Natural killer cell (primary cell): ENCODE data around the gene SCCPDH. TPM values are rescaled to one million over a fixed set of nuclear protein-coding genes. Genes with fewer than 3 reads are reported as not detected.

Source experiments
- ATAC-seq, 3 donors: fragments of 150-1000 bp in 2 of 3; fragments of 200-7000 bp in 1 of 3; cut with Tn5 transposase; 1 replicate in 1 of 3; 2 replicates in 2 of 3; pipeline ENCODE4 v1.10.0; 2021; ENCODE audit warnings: mild to moderate bottlenecking in 2 of 3, moderate library complexity in 2 of 3
- DNase-seq, 2 donors: peaks; one replicate each; pipeline versions ENCODE4 v3.0.0 to v3.0.0-alpha.2; 2013 to 2021; ENCODE audit warnings: mixed read lengths in 1 of 2
- H3K27ac ChIP-seq: one replicate; pipeline ENCODE4 v1.5.1; 2013; ENCODE audit warnings: mild to moderate bottlenecking, low read length
- H3K27me3 ChIP-seq: one replicate; pipeline ENCODE4 v1.6.1; 2013; ENCODE audit warnings: low read length; ENCODE audit not compliant: control insufficient read depth, insufficient read depth
- H3K36me3 ChIP-seq: one replicate; pipeline ENCODE4 v1.6.1; 2013; ENCODE audit warnings: low read length; ENCODE audit not compliant: control insufficient read depth, insufficient read depth
- H3K4me1 ChIP-seq: one replicate; pipeline ENCODE4 v1.6.1; 2013; ENCODE audit warnings: low read length; ENCODE audit not compliant: control insufficient read depth, insufficient read depth
- H3K4me3 ChIP-seq: one replicate; pipeline ENCODE4 v1.5.1; 2013; ENCODE audit warnings: low read length
- H3K9me3 ChIP-seq: one replicate; pipeline ENCODE4 v1.6.1; 2013; ENCODE audit warnings: low read length; ENCODE audit not compliant: control insufficient read depth, insufficient read depth
- H3K27ac Mint-ChIP-seq, 2 donors: one replicate each; pipeline ENCODE4 v1.8.0; 2022; ENCODE audit warnings: mild to moderate bottlenecking in 2 of 2, mixed read lengths in 2 of 2, moderate library complexity in 1 of 2
- H3K27me3 Mint-ChIP-seq, 2 donors: one replicate each; pipeline ENCODE4 v1.8.0; 2022; ENCODE audit warnings: low read depth in 2 of 2, mixed read lengths in 2 of 2
- H3K36me3 Mint-ChIP-seq: one replicate; pipeline ENCODE4 v1.8.0; 2022; ENCODE audit warnings: mixed read lengths
- H3K4me1 Mint-ChIP-seq, 2 donors: one replicate each; pipeline ENCODE4 v1.8.0; 2022; ENCODE audit warnings: mixed read lengths in 2 of 2
- H3K4me3 Mint-ChIP-seq: one replicate; pipeline ENCODE4 v1.8.0; 2022; ENCODE audit warnings: mild to moderate bottlenecking, moderate library complexity, mixed read lengths
- H3K9me3 Mint-ChIP-seq, 2 donors: one replicate each; pipeline ENCODE4 v1.8.0; 2022; ENCODE audit warnings: mixed read lengths in 2 of 2
- CTCF ChIP-seq: fragments of 200-600 bp; IDR thresholded peaks from one replicate; pipeline ENCODE4 v1.8.0; 2022; ENCODE audit warnings: antibody characterized with exemption
- WGBS: methylation state at CpG from one replicate; pipeline ENCODE4 v1.1.7; 2013; ENCODE audit warnings: missing lambda C conversion rate; ENCODE audit not compliant: insufficient coverage; 5-methylcytosine and 5-hydroxymethylcytosine counted together
- intact Hi-C: fragments of 100-400 bp; cut with micrococcal nuclease; formaldehyde crosslinking; loops from one replicate; pipeline ENCODE4 v1.14.2; 2022
- total RNA-seq, 4 donors: library from RNA; stranded (reverse); fragments of 120-200 nt in 1 of 4; gene quantifications; one replicate each; pipeline versions ENCODE4 v1.2.3 to v1.2.4, GENCODE V29; 2013 to 2022

The SCCPDH gene
- total RNA-seq, 3 donors from 2014 or later (not counting 1 experiment from before 2014, with no cell fraction given), result 5.3 to 24.8 (median 9.2) TPM

DNA sequence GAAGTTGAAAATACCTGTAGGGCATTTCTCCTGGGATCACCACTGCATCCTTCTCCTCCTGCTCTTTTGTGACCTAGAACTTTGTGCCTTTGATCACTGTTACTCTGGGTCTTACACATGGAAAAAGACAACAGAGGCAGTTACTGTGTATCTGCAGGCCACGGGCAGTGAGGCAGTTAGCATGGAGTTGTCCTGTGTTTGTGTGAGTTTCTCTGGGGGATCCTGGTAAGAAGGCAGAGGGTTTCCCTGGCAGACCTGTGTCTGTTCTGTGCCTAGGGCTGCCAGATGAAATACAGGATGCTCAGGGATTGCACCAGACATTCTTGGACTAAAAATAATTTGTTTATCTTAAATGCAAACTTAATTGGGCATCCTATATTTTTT, 44.4 kb upstream of the SCCPDH start:
- no peak for ATAC-seq
- no peak for TF ChIP-seq CTCF
- no peaks in the 10 kb centered on the region for H3K27me3 Mint-ChIP-seq
- H3K4me1 Mint-ChIP-seq, result no peaks in the 10 kb centered on the region
- no peak for DNase-seq
- Histone ChIP-seq H3K27ac (no peak overlapping the region), H3K27me3 (no peaks in the 10 kb centered on the region), H3K36me3 (no peaks in the 10 kb centered on the region), H3K4me1 (no peaks in the 10 kb centered on the region), H3K4me3 (no peak overlapping the region), H3K9me3 (no peaks in the 10 kb centered on the region)
- WGBS, result 93% methylated on average over 1 of the region's 1 CpG
- no peaks in the 10 kb centered on the region for H3K9me3 Mint-ChIP-seq
- no peaks in the 10 kb centered on the region for H3K36me3 Mint-ChIP-seq
- H3K4me3 Mint-ChIP-seq, result no peak overlapping the region
- no peak overlapping the region for H3K27ac Mint-ChIP-seq
- intact Hi-C loops, result no loop called here

DNA sequence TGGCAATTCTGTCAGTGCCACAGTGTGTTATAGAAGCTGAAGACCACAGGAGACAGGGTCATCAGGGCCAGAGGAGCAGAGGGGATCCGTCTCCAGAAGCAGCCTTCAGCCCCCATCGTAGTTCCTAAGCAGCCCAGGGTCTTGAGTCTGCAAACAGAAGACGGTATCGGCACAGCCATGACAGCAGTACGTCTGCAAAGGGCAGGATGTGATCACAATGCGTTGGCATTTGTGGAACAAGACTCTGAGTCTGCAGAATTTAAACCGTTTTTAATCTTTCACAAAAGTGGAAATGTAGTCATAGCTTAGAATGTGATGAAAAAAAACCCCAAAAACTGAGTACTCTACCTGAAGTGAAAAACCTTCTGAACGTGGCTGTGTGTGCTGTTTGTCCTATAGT, 44.0 kb upstream of the SCCPDH start:
- Mint-ChIP-seq H3K4me1 (no peaks in the 10 kb centered on the region), H3K36me3 (no peaks in the 10 kb centered on the region), H3K27ac (no peak overlapping the region), H3K9me3 (no peaks in the 10 kb centered on the region), H3K4me3 (no peak overlapping the region), H3K27me3 (no peaks in the 10 kb centered on the region)
- Histone ChIP-seq H3K4me3 (no peak overlapping the region), H3K27ac (no peak overlapping the region), H3K9me3 (no peaks in the 10 kb centered on the region), H3K27me3 (no peaks in the 10 kb centered on the region), H3K36me3 (no peaks in the 10 kb centered on the region), H3K4me1 (no peaks in the 10 kb centered on the region)
- WGBS, result 89% methylated on average over 8 of the region's 8 CpGs
- intact Hi-C loops, result no loop called here
- ATAC-seq (no peak), DNase-seq (no peak)
- TF ChIP-seq CTCF, result no peak

GRCh38 chr1:246680696-246681130, 43.5 kb upstream of the SCCPDH start:
- no peaks in the 10 kb centered on the region for H3K9me3 ChIP-seq
- 95% methylated on average over 10 of the region's 10 CpGs for WGBS
- Mint-ChIP-seq H3K4me1 (no peaks in the 10 kb centered on the region), H3K9me3 (no peaks in the 10 kb centered on the region), H3K36me3 (no peaks in the 10 kb centered on the region), H3K4me3 (no peak overlapping the region), H3K27me3 (no peaks in the 10 kb centered on the region), H3K27ac (no peak overlapping the region)
- H3K4me1 ChIP-seq, result no peaks in the 10 kb centered on the region
- ATAC-seq (no peak), DNase-seq (no peak)
- H3K36me3 ChIP-seq, result no peaks in the 10 kb centered on the region
- no peaks in the 10 kb centered on the region for H3K27me3 ChIP-seq
- no peak overlapping the region for H3K27ac ChIP-seq
- intact Hi-C loops, result no loop called here
- no peak for TF ChIP-seq CTCF
- no peak overlapping the region for H3K4me3 ChIP-seq
